Fibroblast of peridontal ligament (primary cell): Measurements from ENCODE around the gene STMN3.
"Not testable (repeated sequence)": the region's sequence is repeated elsewhere in the genome, so short reads cannot be mapped to it uniquely, and the experiment has no call there.

Source experiments
- DNase-seq: peaks from one replicate; pipeline ENCODE4 v3.0.0-alpha.2; 2010; ENCODE audit errors: extremely low read depth

Gene STMN3

DNA sequence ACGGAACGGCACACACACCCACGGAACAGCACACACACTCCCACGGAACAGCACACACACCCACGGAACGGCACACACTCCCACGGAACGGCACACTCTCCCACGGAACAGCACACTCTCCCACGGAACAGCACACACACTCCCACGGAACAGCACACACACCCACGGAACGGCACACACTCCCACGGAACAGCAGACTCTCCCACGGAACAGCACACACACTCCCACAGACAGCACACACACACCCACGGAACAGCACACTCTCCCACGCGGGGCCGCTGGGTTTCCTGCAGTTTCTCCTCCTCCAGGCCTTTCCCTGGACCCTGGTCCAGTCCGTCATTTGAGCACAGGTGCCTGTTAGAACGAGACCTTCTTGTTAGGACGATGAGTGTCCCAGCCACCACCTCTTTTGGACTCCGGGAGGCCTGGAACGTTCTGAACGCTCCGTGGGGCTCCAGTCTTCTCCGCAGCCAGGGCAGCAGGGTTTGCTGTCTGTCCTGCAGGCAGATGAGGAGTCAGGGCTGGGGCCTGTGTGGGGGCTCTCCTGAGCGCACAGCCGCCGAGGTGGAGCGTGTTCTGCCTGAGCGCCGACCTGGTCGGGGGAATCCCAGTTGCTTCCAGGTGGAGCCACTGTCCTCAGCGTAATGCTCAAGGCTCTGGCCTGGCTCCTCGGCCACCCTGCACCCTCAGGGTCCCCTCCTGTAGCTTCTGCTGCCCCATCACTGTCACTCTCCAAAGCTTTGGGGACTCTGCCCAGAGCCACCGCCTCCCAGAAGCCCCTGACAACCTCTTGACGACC, 25.6 kb upstream of the STMN3 start:
- DNase-seq = no peak

DNA sequence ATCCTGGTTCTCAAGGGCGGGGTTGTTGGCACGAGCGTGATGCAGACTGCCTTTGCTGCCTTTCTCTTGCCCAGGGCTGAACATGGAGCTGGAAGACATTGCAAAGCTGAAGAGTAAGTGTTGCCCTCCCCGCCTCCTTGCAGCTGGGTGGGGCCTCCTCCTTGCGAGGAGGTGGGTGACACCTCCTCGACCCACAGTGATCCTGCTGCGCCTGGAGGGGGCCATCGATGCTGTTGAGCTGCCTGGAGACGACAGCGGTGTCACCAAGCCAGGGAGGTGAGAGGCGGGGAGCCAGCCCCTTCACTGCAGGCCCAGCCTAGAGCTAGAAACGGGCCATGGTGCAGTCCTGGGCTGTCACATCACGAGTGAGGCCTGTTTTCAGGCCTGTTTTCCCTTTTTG, 24.8 kb upstream of the STMN3 start:
- no peak for DNase-seq

DNA sequence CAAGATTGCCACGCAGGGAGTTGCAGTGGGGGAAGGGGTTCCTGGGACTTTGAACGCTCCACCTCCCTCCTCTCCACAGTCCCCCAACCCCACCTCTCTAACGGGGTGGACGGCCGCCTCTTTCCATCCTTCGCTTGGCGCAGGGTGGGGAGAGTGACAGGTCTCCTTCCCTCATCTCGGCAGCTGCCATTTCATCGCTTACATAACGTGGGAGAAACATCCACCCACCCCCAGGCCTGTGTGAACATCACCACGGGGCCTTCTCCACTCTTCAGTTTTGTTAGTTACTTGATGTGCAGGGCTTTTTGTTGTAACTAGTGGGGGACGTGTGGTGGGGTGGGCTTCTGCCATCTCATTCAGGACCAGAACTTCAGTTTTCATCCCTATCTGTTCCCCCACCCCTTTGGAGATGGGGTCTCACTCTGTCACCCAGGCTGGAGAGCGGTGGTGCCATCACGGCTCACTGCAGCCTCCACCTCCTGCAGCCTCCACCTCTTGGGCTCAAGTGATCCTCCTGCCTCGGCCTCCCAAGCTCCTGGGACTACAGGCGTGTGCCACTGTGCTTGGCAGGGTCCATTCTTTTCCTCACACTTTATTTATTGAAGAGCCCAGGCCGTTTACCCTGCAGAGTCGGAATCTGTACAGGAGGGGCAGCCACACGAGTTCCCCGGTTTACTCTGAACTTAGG, 22.6 kb upstream of the STMN3 start:
- DNase-seq = no peak

- no peak for DNase-seq
These were observed 20.7 kb upstream of the STMN3 start for GRCh38 chr20:63673951-63674350.

GRCh38 chr20:63672666-63673065, 19.4 kb upstream of the STMN3 start:
- DNase-seq = no peak

DNA sequence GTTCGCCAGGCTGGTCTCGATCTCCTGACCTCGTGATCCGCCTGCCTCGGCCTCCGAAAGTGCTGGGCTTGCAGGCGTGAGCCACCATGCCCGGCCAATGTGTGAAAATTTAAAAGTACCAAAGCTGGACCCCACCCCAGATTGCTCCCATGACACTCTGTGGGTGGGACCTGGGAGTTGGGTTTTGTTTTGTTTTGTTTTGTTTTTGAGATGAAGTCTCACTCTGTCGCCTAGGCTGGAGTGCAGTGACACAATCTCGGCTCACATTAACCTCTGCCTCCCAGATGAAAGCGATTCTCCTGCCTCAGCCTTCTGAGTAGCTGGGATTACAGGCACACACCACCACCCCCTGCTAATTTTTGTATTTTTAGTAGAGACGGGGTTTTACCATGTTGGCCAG, 18.5 kb upstream of the STMN3 start:
- not testable (repeated sequence) for DNase-seq

DNA sequence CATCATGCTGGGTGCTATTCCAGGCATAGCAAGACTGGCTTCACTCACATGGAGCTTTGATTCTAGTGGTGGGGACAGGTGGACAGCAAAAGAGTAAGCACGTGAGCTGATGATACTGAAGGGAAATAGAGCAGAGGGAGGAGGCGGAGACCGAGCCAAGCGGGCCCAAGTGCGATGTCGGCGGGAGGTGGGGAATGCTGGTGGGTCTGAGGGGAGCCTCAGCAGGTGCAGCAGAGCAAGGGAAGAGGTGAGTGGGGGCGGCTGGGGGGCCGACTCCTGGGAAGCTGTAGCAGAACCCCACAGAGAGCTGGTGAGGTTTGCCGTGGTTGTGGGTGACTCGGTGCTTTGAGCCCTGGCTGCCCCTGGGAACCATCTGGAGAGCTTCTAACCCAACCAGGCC, 15.1 kb upstream of the STMN3 start:
- no peak for DNase-seq

- no peak for DNase-seq
These were observed 14.6 kb upstream of the STMN3 start for GRCh38 chr20:63667858-63668257.

DNA sequence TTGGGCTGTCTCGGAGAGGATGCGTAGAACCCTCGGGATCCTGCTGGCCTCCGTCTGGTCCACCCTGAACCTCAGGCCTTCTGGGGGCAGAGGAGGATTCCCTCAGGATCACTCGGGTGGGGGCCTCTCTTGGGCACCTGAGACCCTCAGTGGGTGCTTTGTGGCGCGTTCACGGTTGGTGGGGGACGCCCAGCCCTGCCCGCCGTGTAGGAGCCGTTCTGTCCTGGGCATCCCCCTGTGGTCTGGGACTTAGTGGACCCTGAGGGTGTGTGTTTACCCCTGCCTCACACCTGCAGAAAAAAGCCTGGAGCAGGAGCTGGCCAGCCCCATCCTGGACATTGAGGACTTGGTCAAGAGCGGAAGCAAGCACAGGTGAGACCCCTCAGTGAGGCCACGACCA, 12.5 kb upstream of the STMN3 start:
- no peak for DNase-seq

DNA sequence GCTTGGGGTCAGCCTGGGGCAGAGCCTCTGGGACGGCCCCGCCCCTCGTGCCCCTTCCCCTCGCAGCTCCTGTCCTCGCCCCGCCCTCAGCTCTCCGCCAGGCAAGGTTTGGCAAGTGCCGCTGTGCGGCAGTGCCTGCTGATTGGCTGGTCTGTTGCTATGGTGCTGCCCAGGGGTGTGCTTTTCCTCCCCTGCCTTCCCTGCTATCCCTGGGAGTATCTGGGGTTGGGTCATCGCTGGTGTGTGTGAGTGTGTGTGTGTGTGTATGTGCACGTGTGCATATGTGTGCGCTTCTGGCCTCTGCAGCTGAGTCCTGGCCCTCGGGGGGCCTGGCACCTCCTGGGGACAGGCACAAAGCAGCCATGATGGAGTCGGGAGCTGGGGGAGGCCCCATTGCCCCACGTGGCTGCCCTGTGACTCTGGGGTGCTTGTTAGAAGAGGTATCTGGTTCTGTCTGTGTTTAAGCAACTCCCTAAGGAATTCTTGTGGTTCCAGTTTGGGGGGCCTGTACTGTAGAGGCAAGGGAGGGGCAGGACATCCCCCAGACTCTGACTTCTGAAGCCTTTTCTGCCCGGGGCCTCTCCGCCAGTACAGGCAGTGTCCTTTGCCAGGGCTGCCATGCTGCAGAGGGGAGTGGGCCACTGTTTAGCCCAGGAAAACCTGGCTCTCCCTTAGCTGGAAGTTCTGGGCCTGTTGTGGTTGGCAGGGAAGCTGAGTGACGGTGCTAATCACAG, 11.8 kb upstream of the STMN3 start:
- no peak for DNase-seq

DNA sequence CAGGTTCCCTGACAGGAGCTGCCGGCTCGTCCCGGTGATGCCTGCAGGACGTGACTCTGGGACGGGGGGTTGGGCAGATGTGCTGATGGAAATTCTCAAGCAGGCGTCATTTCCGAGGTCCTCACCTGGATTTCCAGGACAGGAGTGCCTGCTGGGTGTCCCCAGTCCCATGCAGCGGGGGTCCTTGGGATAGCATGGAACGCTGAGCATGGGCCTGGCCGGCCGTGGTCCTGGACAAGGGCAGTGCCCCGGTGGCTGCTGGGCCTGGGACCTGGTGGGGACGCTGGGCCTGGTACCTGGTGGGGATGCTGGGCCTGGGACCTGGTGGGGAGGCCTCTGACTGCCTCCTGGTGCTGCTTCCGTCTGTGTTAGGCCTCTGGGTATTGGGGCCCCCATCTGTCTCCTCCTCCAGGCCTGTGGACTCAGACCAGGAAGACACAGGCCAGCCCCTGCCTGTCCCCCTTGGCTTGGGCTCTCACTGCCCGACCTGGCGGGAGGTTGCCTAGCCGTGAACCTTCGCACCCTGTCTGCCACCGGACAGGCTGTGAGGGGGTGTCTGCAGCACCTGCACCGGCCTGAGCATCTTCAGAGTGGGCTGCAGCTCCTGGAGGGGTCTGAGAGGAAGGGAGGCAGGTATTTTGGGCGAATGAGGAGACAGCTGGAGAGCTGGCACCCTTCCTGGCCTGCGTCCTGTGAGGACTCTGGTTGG, 11.1 kb upstream of the STMN3 start:
- no peak for DNase-seq

GRCh38 chr20:63663332-63664066, 10.3 kb upstream of the STMN3 start:
- DNase-seq = no peak

DNA sequence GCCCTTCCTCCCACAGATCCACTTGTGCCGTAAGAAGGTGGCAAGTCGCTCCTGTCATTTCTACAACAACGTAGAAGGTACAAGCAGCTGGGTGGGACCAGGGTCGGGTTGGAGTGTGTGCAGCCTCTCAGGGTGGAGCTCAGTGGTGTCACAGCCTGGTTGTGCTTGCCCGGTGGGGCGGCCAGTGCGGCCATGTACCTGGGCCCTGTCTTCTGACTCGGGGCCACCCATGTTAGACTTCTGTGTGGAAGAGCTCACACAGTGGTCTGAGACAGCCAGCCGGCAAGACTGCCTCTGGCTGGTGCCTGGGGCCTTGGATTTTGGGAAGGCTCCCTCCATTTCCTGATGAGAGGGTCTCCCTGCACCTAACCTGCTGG, 9.6 kb upstream of the STMN3 start:
- no peak for DNase-seq

DNA sequence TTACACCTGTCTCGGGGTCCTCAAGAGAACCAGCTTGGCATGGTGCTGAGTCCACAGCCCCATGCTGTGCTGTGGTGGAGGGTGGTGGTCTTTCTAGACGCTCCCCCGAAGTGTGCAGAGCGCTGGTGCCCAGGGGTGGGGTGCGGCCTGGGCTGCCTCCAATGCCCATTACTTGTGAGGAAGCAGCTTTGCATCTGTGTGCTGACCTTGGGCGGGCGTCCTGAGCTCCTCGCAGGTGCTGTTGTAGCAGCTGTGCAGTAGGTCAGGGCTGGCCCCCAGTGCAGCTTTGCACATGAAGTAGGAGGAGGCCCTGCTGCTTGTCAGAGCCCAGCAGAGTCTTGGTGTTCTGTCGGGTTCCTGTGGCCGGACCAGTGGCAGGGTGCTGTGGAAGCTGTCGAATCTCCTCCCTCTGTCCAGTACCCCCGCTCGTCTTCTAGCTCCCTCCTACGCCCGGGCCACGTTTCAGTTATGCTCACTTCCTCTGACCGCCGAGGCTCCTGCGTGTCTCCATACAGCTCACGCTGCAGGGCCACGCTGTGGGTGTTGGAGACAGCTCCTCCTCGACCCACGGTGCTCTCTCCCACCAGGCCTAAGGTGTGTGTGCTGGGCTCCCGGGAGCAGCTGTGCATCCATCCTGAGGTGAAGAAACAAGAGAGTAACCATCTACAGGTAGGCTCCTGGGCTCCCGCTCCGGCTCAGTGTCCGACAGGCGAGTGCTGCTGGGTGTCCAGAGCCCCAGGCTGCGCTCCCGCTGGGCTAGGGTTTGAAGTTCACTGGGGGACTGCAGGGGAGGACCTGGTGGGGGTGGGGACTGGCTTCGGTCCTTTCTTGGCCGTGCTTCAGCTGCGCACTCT, 9.0 kb upstream of the STMN3 start:
- no peak for DNase-seq

DNA sequence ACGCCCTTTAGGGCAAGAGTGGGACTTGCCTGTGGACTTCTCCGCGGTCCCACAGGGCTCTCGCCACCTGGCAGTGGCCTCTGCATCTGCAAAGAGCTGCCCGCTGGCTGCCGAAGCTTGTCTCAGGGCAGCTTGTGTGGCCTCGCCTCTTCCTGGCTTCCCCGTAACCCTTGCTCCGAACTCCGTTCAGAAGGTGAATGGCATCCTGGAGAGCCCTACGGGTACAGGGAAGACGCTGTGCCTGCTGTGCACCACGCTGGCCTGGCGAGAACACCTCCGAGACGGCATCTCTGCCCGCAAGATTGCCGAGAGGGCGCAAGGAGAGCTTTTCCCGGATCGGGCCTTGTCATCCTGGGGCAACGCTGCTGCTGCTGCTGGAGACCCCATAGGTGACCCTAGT, 7.9 kb upstream of the STMN3 start:
- DNase-seq = no peak

- DNase-seq = no peak
These were observed 7.4 kb upstream of the STMN3 start for GRCh38 chr20:63660622-63661021.

DNA sequence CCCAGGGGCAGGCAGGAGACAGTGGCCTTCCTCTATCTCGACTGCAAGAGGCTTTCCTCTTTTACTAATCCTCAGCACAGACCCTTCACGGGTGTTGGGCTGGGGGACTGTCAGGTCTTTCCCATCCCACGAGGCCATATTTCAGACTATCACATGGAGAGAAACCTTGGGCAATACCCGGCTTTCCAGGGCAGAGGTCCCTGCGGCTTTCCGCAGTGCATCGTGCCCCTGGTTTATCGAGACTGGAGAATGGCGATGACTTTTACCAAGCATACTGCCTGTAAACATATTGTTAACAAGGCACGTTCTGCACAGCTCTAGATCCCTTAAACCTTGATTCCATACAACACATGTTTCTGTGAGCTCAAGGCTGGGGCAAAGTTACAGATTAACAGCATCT, 7.0 kb upstream of the STMN3 start:
- DNase-seq = not testable (repeated sequence)

GRCh38 chr20:63659370-63659769, 6.1 kb upstream of the STMN3 start:
- DNase-seq = no peak

DNA sequence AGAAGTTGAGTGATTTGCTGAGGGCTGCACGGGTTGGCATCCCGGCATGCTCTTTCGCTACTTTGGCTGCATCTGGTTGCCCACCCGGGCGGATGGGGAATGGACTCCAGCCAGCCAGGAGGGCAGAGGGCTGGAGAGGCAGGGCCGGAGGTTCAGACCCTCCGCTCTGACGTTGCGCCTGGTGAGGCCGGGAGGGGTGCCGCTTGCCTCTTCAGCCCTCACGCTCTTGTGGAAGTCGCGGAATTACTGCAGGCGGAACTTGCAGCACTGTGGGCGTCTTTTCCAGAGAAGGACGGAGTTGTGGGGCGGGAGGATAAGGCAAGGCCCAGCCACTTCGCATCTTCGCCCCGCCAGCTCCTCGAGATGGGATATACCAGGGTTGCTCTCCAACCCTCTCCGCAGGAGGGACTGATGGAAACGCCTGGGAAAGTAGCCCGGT, 5.5 kb upstream of the STMN3 start:
- peak; percentile 50 for DNase-seq

DNA sequence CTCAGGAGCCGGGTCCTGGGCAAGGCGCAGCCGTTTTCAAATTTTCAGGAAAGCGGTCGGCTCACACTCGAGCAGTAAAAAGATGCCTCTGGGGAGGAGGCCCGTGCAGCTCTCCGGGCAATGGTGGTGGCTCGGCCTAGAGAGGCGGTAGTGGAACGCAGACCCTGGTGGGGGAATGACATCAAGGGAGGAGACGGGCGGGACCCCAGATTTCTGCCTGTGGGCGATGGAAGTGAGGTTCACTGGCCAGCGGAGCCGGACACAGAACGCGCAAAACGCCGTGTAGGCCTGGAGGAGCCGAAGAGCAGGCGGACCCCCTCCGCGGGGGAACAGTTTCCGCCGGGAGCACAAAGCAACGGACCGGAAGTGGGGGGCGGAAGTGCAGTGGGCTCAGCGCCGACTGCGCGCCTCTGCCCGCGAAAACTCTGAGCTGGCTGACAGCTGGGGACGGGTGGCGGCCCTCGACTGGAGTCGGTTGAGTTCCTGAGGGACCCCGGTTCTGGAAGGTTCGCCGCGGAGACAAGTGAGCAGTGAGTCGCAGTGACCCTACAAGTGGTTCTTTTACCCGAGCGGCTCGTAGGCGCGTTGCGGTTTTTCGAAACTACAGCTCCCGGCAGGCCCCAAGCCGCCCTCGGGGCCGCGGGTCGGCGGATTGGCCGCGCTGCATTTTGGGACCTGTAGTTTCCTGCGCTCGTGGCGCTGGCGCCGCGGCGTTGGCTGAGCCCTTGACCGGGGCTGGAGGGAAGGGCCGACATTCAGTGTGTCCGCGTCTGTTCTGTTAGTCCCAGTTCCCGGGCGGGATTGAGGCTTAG, 4.9 kb upstream of the STMN3 start, which contains the start of gene RTEL1:
RTEL1 (plus strand) TSS at position 376 of the 812 bp plus-strand sequence. CDS start 1,091 bp downstream, outside the sequence.
- peak; percentile 89 for DNase-seq
